ENCODE measurements around the gene UBE3B.
"Not testable (repeated sequence)": the region's sequence is repeated elsewhere in the genome, so short reads cannot be mapped to it uniquely, and the experiment has no call there.

UBE3B gene

GRCh38 chr12:109469517-109469916 lies 7.9 kb upstream of the UBE3B start:
- no peak overlapping the region for H3K4me3 ChIP-seq (ENCODE audit: low read length, poor library complexity, severe bottlenecking)
- H4K20me1 ChIP-seq (ENCODE audit: insufficient read depth, low read length, poor library complexity, severe bottlenecking) = peaks cover 28% of the 10 kb centered on the region
- TF ChIP-seq, protein P1, sequence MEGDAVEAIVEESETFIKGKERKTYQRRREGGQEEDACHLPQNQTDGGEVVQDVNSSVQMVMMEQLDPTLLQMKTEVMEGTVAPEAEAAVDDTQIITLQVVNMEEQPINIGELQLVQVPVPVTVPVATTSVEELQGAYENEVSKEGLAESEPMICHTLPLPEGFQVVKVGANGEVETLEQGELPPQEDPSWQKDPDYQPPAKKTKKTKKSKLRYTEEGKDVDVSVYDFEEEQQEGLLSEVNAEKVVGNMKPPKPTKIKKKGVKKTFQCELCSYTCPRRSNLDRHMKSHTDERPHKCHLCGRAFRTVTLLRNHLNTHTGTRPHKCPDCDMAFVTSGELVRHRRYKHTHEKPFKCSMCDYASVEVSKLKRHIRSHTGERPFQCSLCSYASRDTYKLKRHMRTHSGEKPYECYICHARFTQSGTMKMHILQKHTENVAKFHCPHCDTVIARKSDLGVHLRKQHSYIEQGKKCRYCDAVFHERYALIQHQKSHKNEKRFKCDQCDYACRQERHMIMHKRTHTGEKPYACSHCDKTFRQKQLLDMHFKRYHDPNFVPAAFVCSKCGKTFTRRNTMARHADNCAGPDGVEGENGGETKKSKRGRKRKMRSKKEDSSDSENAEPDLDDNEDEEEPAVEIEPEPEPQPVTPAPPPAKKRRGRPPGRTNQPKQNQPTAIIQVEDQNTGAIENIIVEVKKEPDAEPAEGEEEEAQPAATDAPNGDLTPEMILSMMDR (conservative IDR thresholded peaks at IDR 0.05; ENCODE audit: low read length) = no peak
- TF ChIP-seq EZH2phosphoT487 (IDR thresholded peaks at IDR 0.05; ENCODE audit: borderline replicate concordance) = no peak
- H3K9ac ChIP-seq (ENCODE audit: low read depth, low read length, poor library complexity, severe bottlenecking) = no peak overlapping the region
- no peaks in the 10 kb centered on the region for H3F3A ChIP-seq (ENCODE audit: low read depth)
- H3K36me3 ChIP-seq (ENCODE audit: insufficient read depth, low read length) = peaks cover 33% of the 10 kb centered on the region; the same call in 1 of the 2 replicates
- H3K4me2 ChIP-seq (ENCODE audit: low read depth, low read length, poor library complexity, severe bottlenecking) = no peak overlapping the region
- no peak overlapping the region for H2AFZ ChIP-seq (ENCODE audit: low read length)
- H3K9me2 ChIP-seq (replicated peaks; ENCODE audit: low read depth, low read length) = no peaks in the 10 kb centered on the region
- H3K9me3 ChIP-seq (ENCODE audit: insufficient read depth, low read depth, low read length) = no peaks in the 10 kb centered on the region
- H3K4me1 ChIP-seq (ENCODE audit: insufficient read depth, low read length, poor library complexity, severe bottlenecking) = peaks cover 1% of the 10 kb centered on the region
- H3K27me3 ChIP-seq (ENCODE audit: insufficient read depth, low read length, poor library complexity, severe bottlenecking) = no peaks in the 10 kb centered on the region
- peaks cover 63% of the 10 kb centered on the region for H3K79me2 ChIP-seq (ENCODE audit: insufficient read depth, low read length)

DNA sequence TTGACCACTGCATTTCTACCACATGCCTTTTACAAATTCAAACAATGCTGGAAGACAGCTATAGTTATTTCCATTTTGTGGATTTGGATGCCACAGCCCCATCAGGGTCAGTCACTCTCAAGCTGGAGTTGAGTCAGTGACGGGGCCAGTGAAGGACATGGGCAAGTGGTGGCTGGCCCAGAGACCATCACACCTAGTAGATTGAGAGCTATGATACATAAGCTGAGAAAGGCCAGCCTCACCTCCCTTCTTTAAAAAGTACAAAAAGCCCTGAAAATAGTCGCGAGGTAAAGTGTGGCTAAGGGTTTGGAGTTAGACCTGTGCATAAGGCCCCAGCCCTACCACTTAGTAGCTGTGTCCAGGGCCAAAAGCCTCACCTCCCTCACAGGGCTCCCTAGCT lies 4.4 kb upstream of the UBE3B start:
- H3K4me3 ChIP-seq (ENCODE audit: low read length, poor library complexity, severe bottlenecking) = no peak overlapping the region
- no peaks in the 10 kb centered on the region for H3K27me3 ChIP-seq (ENCODE audit: insufficient read depth, low read length, poor library complexity, severe bottlenecking)
- no peak overlapping the region for H2AFZ ChIP-seq (ENCODE audit: low read length)
- peaks cover 11% of the 10 kb centered on the region; the same call in 1 of the 2 replicates for H3K36me3 ChIP-seq (ENCODE audit: insufficient read depth, low read length)
- peak overlapping the region; percentile 6 for H3K4me2 ChIP-seq (ENCODE audit: low read depth, low read length, poor library complexity, severe bottlenecking)
- no peaks in the 10 kb centered on the region for H3F3A ChIP-seq (ENCODE audit: low read depth)
- H3K9me3 ChIP-seq (ENCODE audit: insufficient read depth, low read depth, low read length) = no peaks in the 10 kb centered on the region
- H3K4me1 ChIP-seq (ENCODE audit: insufficient read depth, low read length, poor library complexity, severe bottlenecking) = peaks cover 20% of the 10 kb centered on the region
- H4K20me1 ChIP-seq (ENCODE audit: insufficient read depth, low read length, poor library complexity, severe bottlenecking) = peaks cover 32% of the 10 kb centered on the region
- H3K79me2 ChIP-seq (ENCODE audit: insufficient read depth, low read length) = peaks cover 86% of the 10 kb centered on the region
- H3K9me2 ChIP-seq (replicated peaks; ENCODE audit: low read depth, low read length) = no peaks in the 10 kb centered on the region
- H3K9ac ChIP-seq (ENCODE audit: low read depth, low read length, poor library complexity, severe bottlenecking) = no peak overlapping the region
- TF ChIP-seq, protein P1 (conservative IDR thresholded peaks at IDR 0.05; ENCODE audit: low read length) = no peak
- no peak for TF ChIP-seq EZH2phosphoT487 (IDR thresholded peaks at IDR 0.05; ENCODE audit: borderline replicate concordance)

- not testable (repeated sequence) for H3F3A ChIP-seq (ENCODE audit: low read depth); H3K9me3 ChIP-seq (ENCODE audit: insufficient read depth, low read depth, low read length); H2AFZ ChIP-seq (ENCODE audit: low read length); H3K36me3 ChIP-seq (ENCODE audit: insufficient read depth, low read length); H3K9ac ChIP-seq (ENCODE audit: low read depth, low read length, poor library complexity, severe bottlenecking); H3K27me3 ChIP-seq (ENCODE audit: insufficient read depth, low read length, poor library complexity, severe bottlenecking); H3K4me3 ChIP-seq (ENCODE audit: low read length, poor library complexity, severe bottlenecking); H3K9me2 ChIP-seq (replicated peaks; ENCODE audit: low read depth, low read length)
- peaks cover 27% of the 10 kb centered on the region for H3K4me1 ChIP-seq (ENCODE audit: insufficient read depth, low read length, poor library complexity, severe bottlenecking)
- peaks cover 93% of the 10 kb centered on the region for H3K79me2 ChIP-seq (ENCODE audit: insufficient read depth, low read length)
- H3K4me2 ChIP-seq (ENCODE audit: low read depth, low read length, poor library complexity, severe bottlenecking) = peak overlapping the region; percentile 88
- H4K20me1 ChIP-seq (ENCODE audit: insufficient read depth, low read length, poor library complexity, severe bottlenecking) = peaks cover 32% of the 10 kb centered on the region
Measured at GRCh38 chr12:109473526-109474270, 3.7 kb upstream of the UBE3B start.

- Histone ChIP-seq H3K4me3 (ENCODE audit: low read length, poor library complexity, severe bottlenecking) (peak overlapping the region; percentile 96), H3K9ac (ENCODE audit: low read depth, low read length, poor library complexity, severe bottlenecking) (peak overlapping the region; percentile 85)
Measured at GRCh38 chr12:109475121-109475520, 2.3 kb upstream of the UBE3B start.

More at GRCh38 chr12:109475121-109475520, 2.3 kb upstream of the UBE3B start:
- H4K20me1 ChIP-seq (ENCODE audit: insufficient read depth, low read length, poor library complexity, severe bottlenecking) = peaks cover 32% of the 10 kb centered on the region
- H3K4me2 ChIP-seq (ENCODE audit: low read depth, low read length, poor library complexity, severe bottlenecking) = peak overlapping the region; percentile 88
- H2AFZ ChIP-seq (ENCODE audit: low read length) = no peak overlapping the region
- no peaks in the 10 kb centered on the region for H3K9me2 ChIP-seq (replicated peaks; ENCODE audit: low read depth, low read length)
- H3K79me2 ChIP-seq (ENCODE audit: insufficient read depth, low read length) = peaks cover 88% of the 10 kb centered on the region
- H3K9me3 ChIP-seq (ENCODE audit: insufficient read depth, low read depth, low read length) = no peaks in the 10 kb centered on the region
- no peaks in the 10 kb centered on the region for H3F3A ChIP-seq (ENCODE audit: low read depth)
- H3K36me3 ChIP-seq (ENCODE audit: insufficient read depth, low read length) = no peaks in the 10 kb centered on the region
- H3K27me3 ChIP-seq (ENCODE audit: insufficient read depth, low read length, poor library complexity, severe bottlenecking) = no peaks in the 10 kb centered on the region
- H3K4me1 ChIP-seq (ENCODE audit: insufficient read depth, low read length, poor library complexity, severe bottlenecking) = peaks cover 31% of the 10 kb centered on the region
- TF ChIP-seq EZH2phosphoT487 (IDR thresholded peaks at IDR 0.05; ENCODE audit: borderline replicate concordance) = no peak
- TF ChIP-seq, protein P1 (conservative IDR thresholded peaks at IDR 0.05; ENCODE audit: low read length) = no peak
